ENCODE data around the gene NR6A1. TPM values are rescaled to one million over a fixed set of nuclear protein-coding genes. Genes with fewer than 3 reads are reported as not detected.

The NR6A1 gene
- polyA plus RNA-seq, 2 donors, result 0.68 to 1.4 TPM

- WGBS, 2 donors, result 82 to 89% methylated on average over 6 of the region's 6 CpGs
- Histone ChIP-seq H3K27me3 (ENCODE audit: control insufficient read depth in 1 of 2, insufficient read depth in 2 of 2, low read length in 2 of 2) (peaks cover 0 to 4% of the 10 kb centered on the region in 2 donors), H3K27ac (ENCODE audit: low read depth in 2 of 2, low read length in 1 of 2) (no peak overlapping the region), H3K36me3 (ENCODE audit: control insufficient read depth in 2 of 2, insufficient read depth in 2 of 2, low read length in 1 of 2) (no peaks in the 10 kb centered on the region), H3K9me3 (ENCODE audit: control insufficient read depth in 2 of 2, insufficient read depth in 1 of 2, low read depth in 1 of 2, low read length in 1 of 2) (no peaks in the 10 kb centered on the region), H3K4me3 (ENCODE audit: low read depth in 1 of 2, low read length in 2 of 2) (no peak overlapping the region), H3K4me1 (ENCODE audit: control insufficient read depth in 2 of 2, insufficient read depth in 2 of 2, low read length in 1 of 2) (no peaks in the 10 kb centered on the region)
Measured at GRCh38 chr9:124765439-124765835, 5.7 kb downstream of the NR6A1 start.

GRCh38 chr9:124764774-124765438, 6.2 kb downstream of the NR6A1 start:
- Histone ChIP-seq H3K4me3 (ENCODE audit: low read depth in 1 of 2, low read length in 2 of 2) (no peak overlapping the region), H3K27ac (ENCODE audit: low read depth in 2 of 2, low read length in 1 of 2) (no peak overlapping the region), H3K9me3 (ENCODE audit: control insufficient read depth in 2 of 2, insufficient read depth in 1 of 2, low read depth in 1 of 2, low read length in 1 of 2) (no peaks in the 10 kb centered on the region), H3K4me1 (ENCODE audit: control insufficient read depth in 2 of 2, insufficient read depth in 2 of 2, low read length in 1 of 2) (no peaks in the 10 kb centered on the region), H3K27me3 (ENCODE audit: control insufficient read depth in 1 of 2, insufficient read depth in 2 of 2, low read length in 2 of 2) (peaks cover 0 to 4% of the 10 kb centered on the region in 2 donors), H3K36me3 (ENCODE audit: control insufficient read depth in 2 of 2, insufficient read depth in 2 of 2, low read length in 1 of 2) (no peaks in the 10 kb centered on the region)
- 78 to 82% methylated on average over 6 of the region's 6 CpGs for WGBS, 2 donors

GRCh38 chr9:124762633-124763032, 8.5 kb downstream of the NR6A1 start:
- Histone ChIP-seq H3K9me3 (ENCODE audit: control insufficient read depth in 2 of 2, insufficient read depth in 1 of 2, low read depth in 1 of 2, low read length in 1 of 2) (no peaks in the 10 kb centered on the region), H3K36me3 (ENCODE audit: control insufficient read depth in 2 of 2, insufficient read depth in 2 of 2, low read length in 1 of 2) (no peaks in the 10 kb centered on the region), H3K27ac (ENCODE audit: low read depth in 2 of 2, low read length in 1 of 2) (no peak overlapping the region), H3K4me3 (ENCODE audit: low read depth in 1 of 2, low read length in 2 of 2) (no peak overlapping the region), H3K27me3 (ENCODE audit: control insufficient read depth in 1 of 2, insufficient read depth in 2 of 2, low read length in 2 of 2) (peaks cover 0 to 2% of the 10 kb centered on the region in 2 donors), H3K4me1 (ENCODE audit: control insufficient read depth in 2 of 2, insufficient read depth in 2 of 2, low read length in 1 of 2) (no peaks in the 10 kb centered on the region)
- 73% methylated on average over 3 of the region's 3 CpGs for WGBS, 2 donors

- Histone ChIP-seq H3K27me3 (ENCODE audit: control insufficient read depth in 1 of 2, insufficient read depth in 2 of 2, low read length in 2 of 2) (peaks cover 0 to 2% of the 10 kb centered on the region in 2 donors), H3K4me1 (ENCODE audit: control insufficient read depth in 2 of 2, insufficient read depth in 2 of 2, low read length in 1 of 2) (no peaks in the 10 kb centered on the region), H3K9me3 (ENCODE audit: control insufficient read depth in 2 of 2, insufficient read depth in 1 of 2, low read depth in 1 of 2, low read length in 1 of 2) (no peaks in the 10 kb centered on the region), H3K36me3 (ENCODE audit: control insufficient read depth in 2 of 2, insufficient read depth in 2 of 2, low read length in 1 of 2) (no peaks in the 10 kb centered on the region), H3K27ac (ENCODE audit: low read depth in 2 of 2, low read length in 1 of 2) (no peak overlapping the region), H3K4me3 (ENCODE audit: low read depth in 1 of 2, low read length in 2 of 2) (no peak overlapping the region)
- WGBS, 2 donors, result 84 to 87% methylated on average over 3 of the region's 3 CpGs
Measured at GRCh38 chr9:124761710-124762109, 9.4 kb downstream of the NR6A1 start.

GRCh38 chr9:124761196-124761595, 9.9 kb downstream of the NR6A1 start:
- Histone ChIP-seq H3K27me3 (ENCODE audit: control insufficient read depth in 1 of 2, insufficient read depth in 2 of 2, low read length in 2 of 2) (peaks cover 0 to 2% of the 10 kb centered on the region in 2 donors), H3K36me3 (ENCODE audit: control insufficient read depth in 2 of 2, insufficient read depth in 2 of 2, low read length in 1 of 2) (no peaks in the 10 kb centered on the region), H3K9me3 (ENCODE audit: control insufficient read depth in 2 of 2, insufficient read depth in 1 of 2, low read depth in 1 of 2, low read length in 1 of 2) (no peaks in the 10 kb centered on the region), H3K27ac (ENCODE audit: low read depth in 2 of 2, low read length in 1 of 2) (no peak overlapping the region), H3K4me3 (ENCODE audit: low read depth in 1 of 2, low read length in 2 of 2) (no peak overlapping the region), H3K4me1 (ENCODE audit: control insufficient read depth in 2 of 2, insufficient read depth in 2 of 2, low read length in 1 of 2) (no peaks in the 10 kb centered on the region)
- 82 to 84% methylated on average over 2 of the region's 2 CpGs for WGBS, 2 donors

- Histone ChIP-seq H3K4me1 (ENCODE audit: control insufficient read depth in 2 of 2, insufficient read depth in 2 of 2, low read length in 1 of 2) (no peaks in the 10 kb centered on the region), H3K9me3 (ENCODE audit: control insufficient read depth in 2 of 2, insufficient read depth in 1 of 2, low read depth in 1 of 2, low read length in 1 of 2) (no peaks in the 10 kb centered on the region), H3K27me3 (ENCODE audit: control insufficient read depth in 1 of 2, insufficient read depth in 2 of 2, low read length in 2 of 2) (peaks cover 0 to 2% of the 10 kb centered on the region in 2 donors), H3K4me3 (ENCODE audit: low read depth in 1 of 2, low read length in 2 of 2) (no peak overlapping the region), H3K27ac (ENCODE audit: low read depth in 2 of 2, low read length in 1 of 2) (no peak overlapping the region), H3K36me3 (ENCODE audit: control insufficient read depth in 2 of 2, insufficient read depth in 2 of 2, low read length in 1 of 2) (no peaks in the 10 kb centered on the region)
- 96 to 98% methylated on average over 2 of the region's 2 CpGs for WGBS, 2 donors
Measured at GRCh38 chr9:124760719-124761118, 10.4 kb downstream of the NR6A1 start.

- Histone ChIP-seq H3K4me1 (ENCODE audit: control insufficient read depth in 2 of 2, insufficient read depth in 2 of 2, low read length in 1 of 2) (no peaks in the 10 kb centered on the region), H3K27ac (ENCODE audit: low read depth in 2 of 2, low read length in 1 of 2) (no peak overlapping the region), H3K27me3 (ENCODE audit: control insufficient read depth in 1 of 2, insufficient read depth in 2 of 2, low read length in 2 of 2) (no peaks in the 10 kb centered on the region), H3K4me3 (ENCODE audit: low read depth in 1 of 2, low read length in 2 of 2) (no peak overlapping the region), H3K36me3 (ENCODE audit: control insufficient read depth in 2 of 2, insufficient read depth in 2 of 2, low read length in 1 of 2) (no peaks in the 10 kb centered on the region), H3K9me3 (ENCODE audit: control insufficient read depth in 2 of 2, insufficient read depth in 1 of 2, low read depth in 1 of 2, low read length in 1 of 2) (no peaks in the 10 kb centered on the region)
- 91 to 95% methylated on average over 2 of the region's 2 CpGs for WGBS, 2 donors
Measured at GRCh38 chr9:124759327-124759726, 11.8 kb downstream of the NR6A1 start.

GRCh38 chr9:124758691-124759090, 12.4 kb downstream of the NR6A1 start:
- Histone ChIP-seq H3K27me3 (ENCODE audit: control insufficient read depth in 1 of 2, insufficient read depth in 2 of 2, low read length in 2 of 2) (no peaks in the 10 kb centered on the region), H3K4me3 (ENCODE audit: low read depth in 1 of 2, low read length in 2 of 2) (no peak overlapping the region), H3K9me3 (ENCODE audit: control insufficient read depth in 2 of 2, insufficient read depth in 1 of 2, low read depth in 1 of 2, low read length in 1 of 2) (no peaks in the 10 kb centered on the region), H3K27ac (ENCODE audit: low read depth in 2 of 2, low read length in 1 of 2) (no peak overlapping the region), H3K4me1 (ENCODE audit: control insufficient read depth in 2 of 2, insufficient read depth in 2 of 2, low read length in 1 of 2) (no peaks in the 10 kb centered on the region), H3K36me3 (ENCODE audit: control insufficient read depth in 2 of 2, insufficient read depth in 2 of 2, low read length in 1 of 2) (no peaks in the 10 kb centered on the region)

GRCh38 chr9:124758061-124758460, 13.1 kb downstream of the NR6A1 start:
- Histone ChIP-seq H3K4me3 (ENCODE audit: low read depth in 1 of 2, low read length in 2 of 2) (no peak overlapping the region), H3K36me3 (ENCODE audit: control insufficient read depth in 2 of 2, insufficient read depth in 2 of 2, low read length in 1 of 2) (no peaks in the 10 kb centered on the region), H3K4me1 (ENCODE audit: control insufficient read depth in 2 of 2, insufficient read depth in 2 of 2, low read length in 1 of 2) (no peaks in the 10 kb centered on the region), H3K27ac (ENCODE audit: low read depth in 2 of 2, low read length in 1 of 2) (no peak overlapping the region), H3K27me3 (ENCODE audit: control insufficient read depth in 1 of 2, insufficient read depth in 2 of 2, low read length in 2 of 2) (no peaks in the 10 kb centered on the region), H3K9me3 (ENCODE audit: control insufficient read depth in 2 of 2, insufficient read depth in 1 of 2, low read depth in 1 of 2, low read length in 1 of 2) (no peaks in the 10 kb centered on the region)
- WGBS, 2 donors, result 41 to 51% methylated on average over 3 of the region's 3 CpGs

GRCh38 chr9:124757616-124758015, 13.5 kb downstream of the NR6A1 start:
- Histone ChIP-seq H3K4me1 (ENCODE audit: control insufficient read depth in 2 of 2, insufficient read depth in 2 of 2, low read length in 1 of 2) (no peaks in the 10 kb centered on the region), H3K9me3 (ENCODE audit: control insufficient read depth in 2 of 2, insufficient read depth in 1 of 2, low read depth in 1 of 2, low read length in 1 of 2) (no peaks in the 10 kb centered on the region), H3K27ac (ENCODE audit: low read depth in 2 of 2, low read length in 1 of 2) (no peak overlapping the region), H3K27me3 (ENCODE audit: control insufficient read depth in 1 of 2, insufficient read depth in 2 of 2, low read length in 2 of 2) (no peaks in the 10 kb centered on the region), H3K4me3 (ENCODE audit: low read depth in 1 of 2, low read length in 2 of 2) (no peak overlapping the region), H3K36me3 (ENCODE audit: control insufficient read depth in 2 of 2, insufficient read depth in 2 of 2, low read length in 1 of 2) (no peaks in the 10 kb centered on the region)
- 56 to 68% methylated on average over 6 of the region's 6 CpGs for WGBS, 2 donors

Data from esophagus (tissue), 2 donors.